ENCODE results near the gene NEURL1. TPM values are rescaled to one million over a fixed set of nuclear protein-coding genes. Genes with fewer than 3 reads are reported as not detected.

The NEURL1 gene
- total RNA-seq, 4 donors from 2014 or later = 0.12 to 0.13 TPM; not detected in 2

DNA sequence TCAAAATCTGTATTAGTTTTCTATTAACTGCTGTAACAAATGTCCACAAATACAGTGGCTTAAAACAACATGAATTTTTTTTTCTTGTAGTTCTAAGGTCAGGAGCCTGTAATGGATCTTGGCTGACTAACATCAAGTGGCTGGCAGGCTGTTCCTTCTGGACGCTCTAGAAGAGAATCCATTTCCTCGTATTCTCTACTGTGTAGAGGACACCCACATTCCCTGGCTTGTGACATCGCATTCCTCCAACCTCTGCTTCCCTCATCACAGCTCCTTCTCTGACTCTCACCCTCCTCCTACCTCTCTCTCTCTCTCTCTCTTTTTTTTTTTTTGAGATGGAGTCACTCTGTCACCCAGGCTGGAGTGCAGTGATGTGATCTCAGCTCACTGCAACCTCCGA, 30.0 kb upstream of the NEURL1 start:
- ATAC-seq (ENCODE audit: low FRiP score) (no peak), DNase-seq (ENCODE audit: low spot score) (no peak)
- TF ChIP-seq, protein P1, sequence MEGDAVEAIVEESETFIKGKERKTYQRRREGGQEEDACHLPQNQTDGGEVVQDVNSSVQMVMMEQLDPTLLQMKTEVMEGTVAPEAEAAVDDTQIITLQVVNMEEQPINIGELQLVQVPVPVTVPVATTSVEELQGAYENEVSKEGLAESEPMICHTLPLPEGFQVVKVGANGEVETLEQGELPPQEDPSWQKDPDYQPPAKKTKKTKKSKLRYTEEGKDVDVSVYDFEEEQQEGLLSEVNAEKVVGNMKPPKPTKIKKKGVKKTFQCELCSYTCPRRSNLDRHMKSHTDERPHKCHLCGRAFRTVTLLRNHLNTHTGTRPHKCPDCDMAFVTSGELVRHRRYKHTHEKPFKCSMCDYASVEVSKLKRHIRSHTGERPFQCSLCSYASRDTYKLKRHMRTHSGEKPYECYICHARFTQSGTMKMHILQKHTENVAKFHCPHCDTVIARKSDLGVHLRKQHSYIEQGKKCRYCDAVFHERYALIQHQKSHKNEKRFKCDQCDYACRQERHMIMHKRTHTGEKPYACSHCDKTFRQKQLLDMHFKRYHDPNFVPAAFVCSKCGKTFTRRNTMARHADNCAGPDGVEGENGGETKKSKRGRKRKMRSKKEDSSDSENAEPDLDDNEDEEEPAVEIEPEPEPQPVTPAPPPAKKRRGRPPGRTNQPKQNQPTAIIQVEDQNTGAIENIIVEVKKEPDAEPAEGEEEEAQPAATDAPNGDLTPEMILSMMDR (IDR thresholded peaks at IDR 0.05) = no peak

- ATAC-seq (ENCODE audit: low FRiP score) = no peak
- TF ChIP-seq, protein P1 (IDR thresholded peaks at IDR 0.05) = no peak
Observed at GRCh38 chr10:103465411-103466179, 27.9 kb upstream of the NEURL1 start.

GRCh38 chr10:103466734-103467133, 26.8 kb upstream of the NEURL1 start:
- TF ChIP-seq, protein P1 (IDR thresholded peaks at IDR 0.05) = no peak
- ATAC-seq (ENCODE audit: low FRiP score) (no peak), DNase-seq (ENCODE audit: low spot score) (no peak)

More at GRCh38 chr10:103465411-103466179, 27.9 kb upstream of the NEURL1 start:
- DNase-seq (ENCODE audit: low spot score) = no peak

- no peak for ATAC-seq (ENCODE audit: low FRiP score)
- TF ChIP-seq, protein P1 (IDR thresholded peaks at IDR 0.05) = no peak
Observed at GRCh38 chr10:103467406-103467805, 26.1 kb upstream of the NEURL1 start.

GRCh38 chr10:103469201-103469600, 24.3 kb upstream of the NEURL1 start:
- TF ChIP-seq, protein P1 (IDR thresholded peaks at IDR 0.05) = no peak
- no peak for ATAC-seq (ENCODE audit: low FRiP score)
- DNase-seq (ENCODE audit: low spot score) = no peak

More at GRCh38 chr10:103467406-103467805, 26.1 kb upstream of the NEURL1 start:
- no peak for DNase-seq (ENCODE audit: low spot score)

- DNase-seq (ENCODE audit: low spot score) (no peak), ATAC-seq (ENCODE audit: low FRiP score) (peak; percentile 50)
- TF ChIP-seq, protein P1 (IDR thresholded peaks at IDR 0.05) = no peak
Observed at GRCh38 chr10:103470761-103471653, 22.5 kb upstream of the NEURL1 start.

All from omental fat pad (tissue), 4 donors.